SU-DHL-6 (cell line): ENCODE data around the gene SYCP1.

ENCODE experiments used
- H2AFZ ChIP-seq: fragments of 200-600 bp; sonication (generic); 2 replicates; pipeline ENCODE4 v1.6.1; 2014; ENCODE audit warnings: low read depth, mild to moderate bottlenecking, moderate library complexity, mixed read lengths, antibody characterized with exemption, low read length; ENCODE audit not compliant: severe bottlenecking
- H3F3A ChIP-seq: fragments of 200-600 bp; shearing (Covaris generic); 2 replicates; pipeline ENCODE4 v1.6.0; 2016; ENCODE audit warnings: antibody characterized with exemption, mild to moderate bottlenecking; ENCODE audit not compliant: insufficient read depth
- H3K27ac ChIP-seq: fragments of 200-600 bp; sonication (generic); 2 replicates; pipeline ENCODE4 v1.5.1; 2016; ENCODE audit warnings: low read depth, mild to moderate bottlenecking, low read length, moderate library complexity, mixed read lengths
- H3K27me3 ChIP-seq: fragments of 200-600 bp; sonication (generic), shearing (Covaris generic); 2 replicates; pipeline ENCODE4 v1.6.0; 2014; ENCODE audit warnings: mild to moderate bottlenecking, low read length
- H3K36me3 ChIP-seq: fragments of 200-600 bp; sonication (generic); 2 replicates; pipeline ENCODE4 v1.6.1; 2014; ENCODE audit warnings: mild to moderate bottlenecking, low read length, mixed read lengths
- H3K4me2 ChIP-seq: fragments of 300-600, 200-600 bp; shearing (Covaris generic), sonication (generic); 2 replicates; pipeline ENCODE4 v1.6.0; 2014; ENCODE audit warnings: low read length, low read depth, mild to moderate bottlenecking; ENCODE audit not compliant: poor library complexity, severe bottlenecking
- H3K4me3 ChIP-seq: fragments of 200-600 bp; sonication (generic); 2 replicates; pipeline ENCODE4 v1.5.1; 2014; ENCODE audit warnings: antibody characterized with exemption, low read length, mild to moderate bottlenecking, mixed read lengths; ENCODE audit not compliant: insufficient read depth, poor library complexity, severe bottlenecking
- H3K79me2 ChIP-seq: fragments of 200-600 bp; sonication (generic); 2 replicates; pipeline ENCODE4 v1.6.1; 2014; ENCODE audit warnings: mild to moderate bottlenecking, low read length, moderate library complexity; ENCODE audit not compliant: insufficient read depth
- H3K9ac ChIP-seq: fragments of 200-600 bp; sonication (generic); 2 replicates; pipeline ENCODE4 v1.7.0; 2014; ENCODE audit warnings: mild to moderate bottlenecking, low read length
- H3K9me2 ChIP-seq: fragments of 200-600 bp; sonication (generic); replicated peaks from 2 replicates; pipeline ENCODE4 v1.6.1; 2014; ENCODE audit warnings: low read length; ENCODE audit not compliant: insufficient read depth
- H3K9me3 ChIP-seq: fragments of 200-600 bp; sonication (generic); 2 replicates; pipeline ENCODE4 v1.6.1; 2014; ENCODE audit warnings: low read length, mixed read lengths; ENCODE audit not compliant: insufficient read depth
- H4K20me1 ChIP-seq: fragments of 200-600 bp; sonication (generic); 2 replicates; pipeline ENCODE4 v1.6.1; 2014; ENCODE audit warnings: low read depth, mild to moderate bottlenecking, antibody characterized with exemption, low read length, moderate library complexity, mixed read lengths
- EZH2phosphoT487 ChIP-seq: fragments of 200-600 bp; sonication (generic), shearing (Covaris generic); conservative IDR thresholded peaks from 2 replicates; pipeline ENCODE4 v1.6.1; 2018; ENCODE audit warnings: mild to moderate bottlenecking, antibody characterized with exemption, low read length, moderate library complexity, mixed read lengths
- TF ChIP-seq, protein P1 (sequence below): fragments of 200-600 bp; sonication (generic); IDR thresholded peaks from one replicate; pipeline ENCODE4 v1.5.1; 2017; ENCODE audit warnings: antibody characterized with exemption, mild to moderate bottlenecking, low read length, moderate library complexity; ENCODE audit not compliant: insufficient read depth, poor library complexity, severe bottlenecking

Gene SYCP1

DNA sequence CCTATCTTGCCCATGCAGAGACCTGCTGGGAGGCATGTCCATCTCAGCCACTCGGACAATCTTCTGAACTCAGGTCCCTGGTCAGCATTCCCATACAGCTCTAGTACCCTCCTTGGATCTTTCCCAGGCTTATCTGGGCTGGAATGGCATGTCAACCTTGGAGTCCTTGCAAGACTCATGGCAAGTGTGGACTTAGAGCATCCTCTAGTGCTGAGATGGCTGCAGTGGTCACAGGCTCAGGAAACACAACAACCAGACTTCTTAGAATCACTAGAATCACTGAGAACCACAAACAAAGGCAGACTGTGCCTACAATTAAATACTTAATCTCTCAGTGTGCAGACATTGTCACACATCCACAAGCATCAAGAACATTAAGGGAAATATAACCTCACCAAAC, 101.9 kb downstream of the SYCP1 start:
- no peak overlapping the region for H3K4me3 ChIP-seq
- no peak overlapping the region for H2AFZ ChIP-seq
- H3K27ac ChIP-seq: no peak overlapping the region

DNA sequence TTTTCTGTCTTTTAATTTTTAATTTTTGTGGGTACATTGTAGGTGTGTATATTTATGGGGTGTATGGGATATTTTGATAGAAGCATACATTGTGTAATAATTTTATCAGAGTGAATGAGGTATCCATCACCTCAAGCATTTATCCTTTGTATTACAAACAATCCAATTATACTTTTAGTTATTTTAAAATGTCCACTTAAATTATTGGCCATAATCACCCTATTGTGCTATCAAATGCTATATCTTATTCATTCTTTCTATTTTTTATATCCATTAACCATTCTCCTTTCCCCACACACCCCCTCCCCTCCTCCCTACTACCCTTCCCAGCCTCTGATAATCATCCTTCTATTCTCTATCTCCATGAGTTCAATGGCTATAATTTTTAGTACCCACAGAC, 104.8 kb downstream of the SYCP1 start:
- Histone ChIP-seq H3K27me3 (no peaks in the 10 kb centered on the region), H3F3A (no peaks in the 10 kb centered on the region), H3K4me3 (no peak overlapping the region), H3K9me3 (no peaks in the 10 kb centered on the region), H3K9ac (no peak overlapping the region), H3K4me2 (no peak overlapping the region), H3K79me2 (no peaks in the 10 kb centered on the region), H3K27ac (no peak overlapping the region), H3K36me3 (no peaks in the 10 kb centered on the region), H3K9me2 (no peaks in the 10 kb centered on the region), H2AFZ (no peak overlapping the region), H4K20me1 (no peaks in the 10 kb centered on the region)
- no peak for TF ChIP-seq EZH2phosphoT487
- TF ChIP-seq, protein P1, sequence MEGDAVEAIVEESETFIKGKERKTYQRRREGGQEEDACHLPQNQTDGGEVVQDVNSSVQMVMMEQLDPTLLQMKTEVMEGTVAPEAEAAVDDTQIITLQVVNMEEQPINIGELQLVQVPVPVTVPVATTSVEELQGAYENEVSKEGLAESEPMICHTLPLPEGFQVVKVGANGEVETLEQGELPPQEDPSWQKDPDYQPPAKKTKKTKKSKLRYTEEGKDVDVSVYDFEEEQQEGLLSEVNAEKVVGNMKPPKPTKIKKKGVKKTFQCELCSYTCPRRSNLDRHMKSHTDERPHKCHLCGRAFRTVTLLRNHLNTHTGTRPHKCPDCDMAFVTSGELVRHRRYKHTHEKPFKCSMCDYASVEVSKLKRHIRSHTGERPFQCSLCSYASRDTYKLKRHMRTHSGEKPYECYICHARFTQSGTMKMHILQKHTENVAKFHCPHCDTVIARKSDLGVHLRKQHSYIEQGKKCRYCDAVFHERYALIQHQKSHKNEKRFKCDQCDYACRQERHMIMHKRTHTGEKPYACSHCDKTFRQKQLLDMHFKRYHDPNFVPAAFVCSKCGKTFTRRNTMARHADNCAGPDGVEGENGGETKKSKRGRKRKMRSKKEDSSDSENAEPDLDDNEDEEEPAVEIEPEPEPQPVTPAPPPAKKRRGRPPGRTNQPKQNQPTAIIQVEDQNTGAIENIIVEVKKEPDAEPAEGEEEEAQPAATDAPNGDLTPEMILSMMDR: no peak

More for the DNA sequence above, 101.9 kb downstream of the SYCP1 start:
- Histone ChIP-seq H3K36me3 (no peaks in the 10 kb centered on the region), H3K9me3 (no peaks in the 10 kb centered on the region), H3K9ac (no peak overlapping the region), H3K9me2 (no peaks in the 10 kb centered on the region), H3K4me2 (no peak overlapping the region), H3F3A (no peaks in the 10 kb centered on the region), H3K27me3 (no peaks in the 10 kb centered on the region), H3K79me2 (no peaks in the 10 kb centered on the region), H4K20me1 (no peaks in the 10 kb centered on the region)
- TF ChIP-seq EZH2phosphoT487: no peak
- TF ChIP-seq, protein P1: no peak

DNA sequence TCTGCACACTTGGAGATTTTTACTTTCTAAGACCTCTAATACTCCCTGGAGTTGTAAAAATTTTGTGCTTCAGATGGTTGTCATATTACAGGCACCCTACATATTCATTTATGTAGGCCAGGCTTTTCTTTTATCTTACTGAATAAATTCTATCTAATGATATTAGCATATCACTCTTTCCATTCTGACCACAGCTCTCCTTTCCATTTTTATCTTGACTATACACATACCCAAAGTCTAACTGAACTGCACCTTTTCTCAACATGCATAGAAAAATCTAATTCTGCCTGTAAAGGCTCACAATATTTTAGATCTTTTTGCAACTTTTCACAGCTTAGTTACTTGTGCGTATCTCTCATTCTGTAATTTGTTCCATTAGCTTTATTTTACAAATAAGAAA, 122.2 kb downstream of the SYCP1 start:
- no peaks in the 10 kb centered on the region for H3K79me2 ChIP-seq
- H3K4me3 ChIP-seq: no peak overlapping the region
- no peaks in the 10 kb centered on the region for H3F3A ChIP-seq
- H3K4me2 ChIP-seq: no peak overlapping the region
- H3K9me3 ChIP-seq: no peaks in the 10 kb centered on the region
- no peak overlapping the region for H3K27ac ChIP-seq
- no peak for TF ChIP-seq EZH2phosphoT487
- TF ChIP-seq, protein P1: no peak
- H3K9me2 ChIP-seq: no peaks in the 10 kb centered on the region
- no peak overlapping the region for H2AFZ ChIP-seq
- H4K20me1 ChIP-seq: no peaks in the 10 kb centered on the region
- H3K9ac ChIP-seq: no peak overlapping the region
- H3K36me3 ChIP-seq: no peaks in the 10 kb centered on the region
- H3K27me3 ChIP-seq: no peaks in the 10 kb centered on the region
